NT2/D1 (cell line): Measurements from ENCODE around the gene SP100.

Experiments used
- SUZ12 ChIP-seq: IDR thresholded peaks from 2 replicates; pipeline ENCODE4 v1.6.1; 2011; ENCODE audit not compliant: insufficient read length, insufficient read depth; ENCODE audit errors: extremely low read depth
- YY1 ChIP-seq: IDR thresholded peaks from 2 replicates; pipeline ENCODE4 v1.6.1; 2011; ENCODE audit not compliant: insufficient read length, insufficient read depth
- ZNF274 ChIP-seq: IDR thresholded peaks from 2 replicates; pipeline ENCODE4 v1.6.1; 2011; ENCODE audit warnings: mild to moderate bottlenecking, low read depth, low read length

DNA sequence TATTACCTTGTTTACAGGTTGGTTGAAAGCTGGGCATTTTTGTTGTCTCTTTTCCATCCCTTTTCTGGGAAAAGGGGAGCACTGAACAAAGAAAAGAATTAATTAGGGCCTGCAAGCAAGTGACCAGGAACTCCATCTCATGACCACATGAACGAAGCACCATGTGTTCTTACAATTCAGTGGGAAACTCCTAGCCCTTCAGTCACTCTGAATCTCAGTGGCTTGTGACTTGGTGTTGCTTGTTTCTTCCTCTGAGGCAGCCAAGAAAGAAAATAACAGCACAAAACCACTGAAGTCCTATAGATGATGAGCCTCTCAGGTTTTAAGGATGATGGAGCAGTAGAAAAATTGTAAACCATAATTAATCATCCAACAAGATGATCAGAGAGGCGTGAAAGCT lies 167.6 kb downstream of the SP100 start:
- TF ChIP-seq YY1 = no peak
- no peak for TF ChIP-seq ZNF274
- no peak for TF ChIP-seq SUZ12
